ENCODE measurements around the gene MYO5C.

Gene MYO5C

DNA sequence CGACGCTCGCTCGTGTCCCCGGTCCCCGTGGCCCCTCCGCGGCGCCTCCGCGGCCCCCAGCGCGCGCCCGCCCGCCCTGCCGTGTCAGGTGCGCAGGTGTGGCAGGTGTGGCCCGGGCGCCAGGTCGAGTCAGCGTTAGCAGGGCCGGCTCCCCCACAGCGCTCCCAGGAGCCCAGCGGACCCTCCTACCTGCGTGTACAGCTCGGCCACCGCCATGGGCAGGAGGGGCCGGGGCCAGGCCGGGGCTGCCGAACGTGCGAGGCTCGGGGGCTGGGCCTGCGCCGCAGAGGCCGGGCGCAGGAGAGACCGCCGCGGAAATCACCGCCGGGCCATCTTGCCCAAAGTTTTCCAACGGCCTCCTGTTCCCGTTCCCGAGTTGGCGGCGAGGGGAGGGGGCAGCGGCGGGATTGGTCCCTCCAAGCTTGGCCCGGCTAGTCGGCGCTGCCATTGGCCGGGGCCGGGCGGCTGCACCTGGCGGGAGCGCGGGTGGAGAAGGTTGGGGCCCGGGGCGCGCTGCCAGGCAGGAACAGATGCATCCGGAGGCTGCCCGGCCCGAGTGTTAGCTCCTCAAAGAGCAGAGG is at the start of gene MYO5C:
MYO5C (minus strand) TSS at position 384 of the 581 bp plus-strand sequence; CDS start at position 216, 168 bp downstream.
- TF ChIP-seq CTCF (conservative IDR thresholded peaks at IDR 0.05; ENCODE audit: control insufficient read depth, insufficient read depth, low read depth, low read length): no peak
- DNase-seq (ENCODE audit: low read depth): no peak
- H3K4me3 ChIP-seq (ENCODE audit: control insufficient read depth, low read depth, low read length): no peak within 1 kb of the TSS

DNA sequence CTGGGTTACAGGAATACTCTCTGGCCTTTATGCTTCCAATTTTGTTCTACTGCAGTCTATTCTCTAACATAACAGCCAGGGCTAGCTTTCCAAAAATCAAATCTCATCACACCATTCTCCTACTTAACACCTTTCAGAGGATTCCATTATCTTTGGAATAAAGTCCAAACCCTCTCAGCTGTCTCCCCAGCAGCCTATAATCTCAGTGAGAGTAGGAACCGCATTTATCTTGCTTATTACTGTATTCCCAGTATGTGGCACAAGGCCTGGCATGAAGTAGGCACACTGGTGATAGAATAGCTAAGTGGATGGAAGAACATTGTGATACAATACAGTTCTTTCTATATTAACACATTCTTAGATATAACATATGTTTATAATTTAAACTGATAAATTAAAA is 49.0 kb upstream of the MYO5C start:
- H3K4me3 ChIP-seq (ENCODE audit: control insufficient read depth, low read depth, low read length): no peak overlapping the region
- no peak for DNase-seq (ENCODE audit: low read depth)
- TF ChIP-seq CTCF (conservative IDR thresholded peaks at IDR 0.05; ENCODE audit: control insufficient read depth, insufficient read depth, low read depth, low read length): no peak

DNA sequence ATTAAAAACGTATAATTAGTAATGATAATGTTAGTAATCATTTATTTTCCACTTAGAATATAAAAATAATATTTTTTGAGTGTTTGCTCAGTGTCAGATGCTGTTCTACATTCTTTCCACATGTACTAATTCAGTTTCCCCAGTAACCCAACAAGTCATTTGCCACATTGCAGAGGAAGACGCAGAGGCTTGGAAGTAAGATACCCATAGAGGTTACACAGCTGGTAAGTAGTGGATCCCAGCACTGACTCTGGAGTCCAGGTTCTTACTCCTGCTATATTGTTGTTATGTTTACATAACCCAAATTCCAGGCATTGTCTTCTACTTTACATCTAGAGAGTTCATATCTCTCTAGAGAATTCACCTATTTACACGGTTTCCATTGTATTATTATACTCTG is 48.2 kb upstream of the MYO5C start:
- DNase-seq (ENCODE audit: low read depth): no peak
- no peak overlapping the region for H3K4me3 ChIP-seq (ENCODE audit: control insufficient read depth, low read depth, low read length)
- no peak for TF ChIP-seq CTCF (conservative IDR thresholded peaks at IDR 0.05; ENCODE audit: control insufficient read depth, insufficient read depth, low read depth, low read length)

DNA sequence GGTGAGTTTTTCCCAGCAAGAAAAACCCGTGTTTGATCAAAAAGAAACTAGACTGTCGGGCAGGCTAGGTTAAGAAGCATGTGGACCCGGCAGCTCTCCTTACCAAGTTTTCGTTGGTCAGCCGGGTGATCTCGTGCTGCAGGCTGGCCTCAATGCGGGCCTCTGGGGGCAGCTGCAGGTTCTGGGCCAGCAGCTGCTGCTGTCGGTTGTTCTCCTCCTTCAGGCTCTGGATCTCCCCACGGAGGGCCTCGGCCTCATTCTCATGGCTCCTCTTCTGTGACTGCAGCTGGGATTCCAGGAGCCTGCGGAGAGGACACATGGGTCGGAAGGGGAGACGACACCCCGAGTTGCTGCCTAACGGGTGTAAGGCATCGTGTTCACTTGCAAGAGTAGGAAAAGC is 44.5 kb upstream of the MYO5C start:
- DNase-seq (ENCODE audit: low read depth): no peak
- TF ChIP-seq CTCF (conservative IDR thresholded peaks at IDR 0.05; ENCODE audit: control insufficient read depth, insufficient read depth, low read depth, low read length): no peak
- H3K4me3 ChIP-seq (ENCODE audit: control insufficient read depth, low read depth, low read length): no peak overlapping the region

GRCh38 chr15:52338891-52339290 is 43.3 kb upstream of the MYO5C start:
- H3K4me3 ChIP-seq (ENCODE audit: control insufficient read depth, low read depth, low read length): no peak overlapping the region
- no peak for TF ChIP-seq CTCF (conservative IDR thresholded peaks at IDR 0.05; ENCODE audit: control insufficient read depth, insufficient read depth, low read depth, low read length)
- no peak for DNase-seq (ENCODE audit: low read depth)

- no peak overlapping the region for H3K4me3 ChIP-seq (ENCODE audit: control insufficient read depth, low read depth, low read length)
- no peak for DNase-seq (ENCODE audit: low read depth)
- TF ChIP-seq CTCF (conservative IDR thresholded peaks at IDR 0.05; ENCODE audit: control insufficient read depth, insufficient read depth, low read depth, low read length): no peak
Observed at GRCh38 chr15:52338058-52338457, 42.5 kb upstream of the MYO5C start.
